Measurements from ENCODE around the gene ZNF26.
"Not testable (repeated sequence)": the region's sequence is repeated elsewhere in the genome, so short reads cannot be mapped to it uniquely, and the experiment has no call there.

The ZNF26 gene

GRCh38 chr12:132986001-132986884, at the start of gene ZNF26:
Gene ZNF26 (plus strand): TSS chr12:132986367. CDS start chr12:132986841, 474 bp downstream.
- peaks cover 15% of the 10 kb centered on the region for H3K9me3 ChIP-seq (ENCODE audit: insufficient read depth, low read length)
- H3K36me3 ChIP-seq (replicated peaks; ENCODE audit: low read depth, low read length): peaks cover 32% of the 10 kb centered on the region
- no peak for TF ChIP-seq EZH2phosphoT487 (IDR thresholded peaks at IDR 0.05; ENCODE audit: low read depth)
- no peak for TF ChIP-seq CTCF (IDR thresholded peaks at IDR 0.05; ENCODE audit: low read depth, low read length)
- H3K9ac ChIP-seq (ENCODE audit: low read length): peak within 1 kb of the TSS; percentile 80
- H3K4me3 ChIP-seq (ENCODE audit: low read length): peak within 1 kb of the TSS; percentile 87
- peak within 1 kb of the TSS; percentile 94 for H3K4me2 ChIP-seq (ENCODE audit: low read length)
- H3K27ac ChIP-seq (ENCODE audit: low read length): peak within 1 kb of the TSS; percentile 33
- H3K27me3 ChIP-seq (ENCODE audit: low read depth, low read length): no peaks in the 10 kb centered on the region
- H4K20me1 ChIP-seq (ENCODE audit: insufficient read depth, low read length): no peaks in the 10 kb centered on the region
- H2AFZ ChIP-seq (ENCODE audit: low read depth, low read length): peak within 1 kb of the TSS; percentile 97
- H3K4me1 ChIP-seq (ENCODE audit: low read length): peaks cover 10% of the 10 kb centered on the region
- H3K79me2 ChIP-seq (ENCODE audit: low read length): peaks cover 50% of the 10 kb centered on the region

DNA sequence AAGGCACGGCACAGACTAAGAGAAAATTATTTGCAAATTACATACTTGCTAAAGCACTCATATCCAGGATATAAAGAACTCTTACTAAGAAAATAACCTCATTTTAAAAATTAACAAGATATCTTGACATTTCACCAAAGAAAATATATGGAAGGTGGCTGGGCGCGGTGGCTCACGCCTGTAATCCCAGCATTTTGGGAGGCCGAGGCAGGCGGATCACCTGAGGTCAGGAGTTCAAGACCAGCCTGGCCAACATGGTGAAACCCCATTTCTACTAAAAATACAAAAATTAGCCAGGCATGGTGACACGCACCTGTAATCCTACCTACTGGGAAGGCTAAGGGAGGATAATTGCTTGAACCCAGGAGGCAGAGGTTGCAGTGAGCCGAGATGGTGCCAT, 49.2 kb upstream of the ZNF26 start:
- not testable (repeated sequence) for H2AFZ ChIP-seq (ENCODE audit: low read depth, low read length); H3K4me3 ChIP-seq (ENCODE audit: low read length); H3K4me1 ChIP-seq (ENCODE audit: low read length); H4K20me1 ChIP-seq (ENCODE audit: insufficient read depth, low read length); H3K4me2 ChIP-seq (ENCODE audit: low read length); H3K79me2 ChIP-seq (ENCODE audit: low read length); H3K36me3 ChIP-seq (replicated peaks; ENCODE audit: low read depth, low read length); H3K9ac ChIP-seq (ENCODE audit: low read length); H3K9me3 ChIP-seq (ENCODE audit: insufficient read depth, low read length); H3K27ac ChIP-seq (ENCODE audit: low read length); H3K27me3 ChIP-seq (ENCODE audit: low read depth, low read length)

DNA sequence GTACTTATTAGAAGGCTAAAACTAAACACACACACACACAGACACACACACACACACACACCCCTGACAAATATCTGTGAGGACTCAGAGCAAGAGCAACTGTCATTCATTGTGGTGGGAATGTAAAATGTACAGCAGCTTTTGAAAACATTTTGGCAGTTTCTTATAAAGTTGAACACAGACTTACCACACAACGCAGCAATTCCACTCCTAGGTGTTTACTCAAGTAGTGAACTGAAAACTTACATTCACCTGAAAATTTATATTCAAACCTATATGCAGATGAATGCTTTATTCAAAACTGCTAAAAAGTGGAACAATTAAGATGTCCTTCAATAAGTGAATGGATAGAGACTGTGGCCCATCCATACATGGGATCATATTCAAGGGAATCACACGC, 48.7 kb upstream of the ZNF26 start:
- no peak for TF ChIP-seq EZH2phosphoT487 (IDR thresholded peaks at IDR 0.05; ENCODE audit: low read depth)
- TF ChIP-seq CTCF (IDR thresholded peaks at IDR 0.05; ENCODE audit: low read depth, low read length): no peak
- Histone ChIP-seq H3K9ac (ENCODE audit: low read length) (no peak overlapping the region), H4K20me1 (ENCODE audit: insufficient read depth, low read length) (no peaks in the 10 kb centered on the region), H3K9me3 (ENCODE audit: insufficient read depth, low read length) (no peaks in the 10 kb centered on the region), H3K27ac (ENCODE audit: low read length) (no peak overlapping the region), H2AFZ (ENCODE audit: low read depth, low read length) (no peak overlapping the region), H3K4me3 (ENCODE audit: low read length) (no peak overlapping the region), H3K27me3 (ENCODE audit: low read depth, low read length) (no peaks in the 10 kb centered on the region), H3K4me1 (ENCODE audit: low read length) (no peaks in the 10 kb centered on the region), H3K79me2 (ENCODE audit: low read length) (no peaks in the 10 kb centered on the region), H3K36me3 (replicated peaks; ENCODE audit: low read depth, low read length) (no peaks in the 10 kb centered on the region), H3K4me2 (ENCODE audit: low read length) (no peak overlapping the region)

GRCh38 chr12:132938807-132939206, 47.4 kb upstream of the ZNF26 start:
- not testable (repeated sequence) for H3K9ac ChIP-seq (ENCODE audit: low read length); H3K27ac ChIP-seq (ENCODE audit: low read length); H2AFZ ChIP-seq (ENCODE audit: low read depth, low read length); H3K36me3 ChIP-seq (replicated peaks; ENCODE audit: low read depth, low read length); H4K20me1 ChIP-seq (ENCODE audit: insufficient read depth, low read length); H3K9me3 ChIP-seq (ENCODE audit: insufficient read depth, low read length); H3K79me2 ChIP-seq (ENCODE audit: low read length); H3K4me2 ChIP-seq (ENCODE audit: low read length); H3K27me3 ChIP-seq (ENCODE audit: low read depth, low read length); H3K4me3 ChIP-seq (ENCODE audit: low read length); H3K4me1 ChIP-seq (ENCODE audit: low read length)

- Histone ChIP-seq H4K20me1 (ENCODE audit: insufficient read depth, low read length) (no peaks in the 10 kb centered on the region), H3K27ac (ENCODE audit: low read length) (no peak overlapping the region), H3K27me3 (ENCODE audit: low read depth, low read length) (no peaks in the 10 kb centered on the region), H3K9ac (ENCODE audit: low read length) (no peak overlapping the region), H3K4me1 (ENCODE audit: low read length) (no peaks in the 10 kb centered on the region), H3K4me2 (ENCODE audit: low read length) (no peak overlapping the region), H2AFZ (ENCODE audit: low read depth, low read length) (no peak overlapping the region), H3K9me3 (ENCODE audit: insufficient read depth, low read length) (no peaks in the 10 kb centered on the region), H3K79me2 (ENCODE audit: low read length) (no peaks in the 10 kb centered on the region), H3K4me3 (ENCODE audit: low read length) (no peak overlapping the region), H3K36me3 (replicated peaks; ENCODE audit: low read depth, low read length) (no peaks in the 10 kb centered on the region)
- TF ChIP-seq CTCF (IDR thresholded peaks at IDR 0.05; ENCODE audit: low read depth, low read length): no peak
- no peak for TF ChIP-seq EZH2phosphoT487 (IDR thresholded peaks at IDR 0.05; ENCODE audit: low read depth)
Observed at GRCh38 chr12:132940071-132940719, 46.0 kb upstream of the ZNF26 start.
